Brain microvascular endothelial cell (primary cell): ENCODE results near the gene ABCD1.
"Not testable (repeated sequence)": the region's sequence is repeated elsewhere in the genome, so short reads cannot be mapped to it uniquely, and the experiment has no call there.

Source experiments
- DNase-seq: peaks from one replicate; pipeline ENCODE4 v3.0.0-alpha.2; 2020
- H3K27ac ChIP-seq: fragments of 250-450 bp; sonication (Bioruptor Pico); 2 replicates; pipeline ENCODE4 v1.5.1; 2020; ENCODE audit warnings: mild to moderate bottlenecking, moderate library complexity
- H3K27me3 ChIP-seq: fragments of 250-450 bp; sonication (Bioruptor Pico); replicated peaks from 2 replicates; pipeline ENCODE4 v1.5.1; 2020; ENCODE audit warnings: mild to moderate bottlenecking
- H3K36me3 ChIP-seq: fragments of 250-450 bp; sonication (Bioruptor Pico); replicated peaks from 2 replicates; pipeline ENCODE4 v1.5.1; 2020; ENCODE audit warnings: mild to moderate bottlenecking
- H3K4me3 ChIP-seq: 2 replicates; pipeline ENCODE4 v1.5.1; 2011; ENCODE audit warnings: low read depth, mild to moderate bottlenecking, control low read depth, low read length, moderate library complexity
- CTCF ChIP-seq: IDR thresholded peaks from 2 replicates; pipeline ENCODE4 v1.5.1; 2011; ENCODE audit warnings: low read depth, mild to moderate bottlenecking, moderate library complexity, low read length, control low read depth, inconsistent platforms; ENCODE audit errors: missing control alignments
- in situ Hi-C: cut with HindIII; loops from 2 replicates; pipeline ENCODE4 v1.10.0; 2017; ENCODE audit warnings: low sequenced_read_pairs, low pct_ligation_motif_present

The ABCD1 gene

GRCh38 chrX:153702336-153703035 lies 22.2 kb upstream of the ABCD1 start:
- no peaks in the 10 kb centered on the region for H3K27me3 ChIP-seq
- TF ChIP-seq CTCF, result no peak
- no peak for DNase-seq
- H3K36me3 ChIP-seq, result no peaks in the 10 kb centered on the region
- no peak overlapping the region for H3K27ac ChIP-seq
- no peak overlapping the region for H3K4me3 ChIP-seq
- in situ Hi-C loops, result no loop called here

GRCh38 chrX:153703036-153703370 lies 21.7 kb upstream of the ABCD1 start:
- Histone ChIP-seq H3K27me3 (no peaks in the 10 kb centered on the region), H3K27ac (no peak overlapping the region), H3K36me3 (no peaks in the 10 kb centered on the region), H3K4me3 (no peak overlapping the region)
- TF ChIP-seq CTCF, result no peak
- DNase-seq, result no peak
- in situ Hi-C loops, result no loop called here

- no peak for TF ChIP-seq CTCF
- Histone ChIP-seq H3K4me3 (no peak overlapping the region), H3K27me3 (no peaks in the 10 kb centered on the region), H3K27ac (no peak overlapping the region), H3K36me3 (no peaks in the 10 kb centered on the region)
- no peak for DNase-seq
- in situ Hi-C loops, result no loop called here
Observed at GRCh38 chrX:153704021-153704526, 20.6 kb upstream of the ABCD1 start.

GRCh38 chrX:153704631-153705402 lies 19.8 kb upstream of the ABCD1 start:
- H3K36me3 ChIP-seq, H3K4me3 ChIP-seq, H3K27ac ChIP-seq, H3K27me3 ChIP-seq, DNase-seq, in situ Hi-C loops: not testable (repeated sequence)

- H3K27ac ChIP-seq, H3K27me3 ChIP-seq, DNase-seq, H3K36me3 ChIP-seq, H3K4me3 ChIP-seq, in situ Hi-C loops: not testable (repeated sequence)
- TF ChIP-seq CTCF, result peak; percentile 6
Observed at GRCh38 chrX:153705403-153706060, 19.1 kb upstream of the ABCD1 start.

GRCh38 chrX:153706799-153707198 lies 17.9 kb upstream of the ABCD1 start:
- H3K4me3 ChIP-seq, result no peak overlapping the region
- no peaks in the 10 kb centered on the region for H3K36me3 ChIP-seq
- H3K27ac ChIP-seq, result no peak overlapping the region
- no peak for DNase-seq
- in situ Hi-C loops, result no loop called here
- no peaks in the 10 kb centered on the region for H3K27me3 ChIP-seq
- TF ChIP-seq CTCF, result no peak
